H1 (cell line): ENCODE measurements around the gene NME7. TPM values are rescaled to one million over a fixed set of nuclear protein-coding genes. Genes with fewer than 3 reads are reported as not detected.

Experiments used
- CTCF ChIA-PET: fragments of 300-600 bp; sonication (Branson Sonifier 250); formaldehyde crosslinking; loops from one replicate; lab custom pipeline; 2021; ENCODE audit not compliant: partially characterized antibody; lab: Charles Lee
- POLR2A ChIA-PET: fragments of 300-600 bp; sonication (Branson Sonifier 250); formaldehyde crosslinking; loops from one replicate; lab custom pipeline; 2021; ENCODE audit warnings: inconsistent platforms; ENCODE audit not compliant: partially characterized antibody; lab: Charles Lee
- DNase-seq, 2 experiments: peaks; one replicate each; pipeline versions ENCODE4 v3.0.0 to v3.0.0-alpha.2; 2010 to 2022; ENCODE audit warnings: low spot score in 2 of 2, low read depth in 1 of 2, mixed read lengths in 1 of 2
- FAIRE-seq: peaks from 2 replicates; lab custom pipeline; 2011; peaks lifted over from hg19 to GRCh38; lab: Jason Lieb, UNC
- H2AFZ ChIP-seq: 2 replicates; pipeline ENCODE4 v1.8.1; 2012; ENCODE audit warnings: low read length, inconsistent platforms
- H2AK5ac ChIP-seq: 2 replicates; pipeline ENCODE4 v1.6.1; 2013; ENCODE audit warnings: low read depth, low read length
- H2BK120ac ChIP-seq: replicated peaks from 2 replicates; pipeline ENCODE3; 2013; ENCODE audit warnings: low read depth, low read length, inconsistent platforms
- H2BK12ac ChIP-seq: 2 replicates; pipeline ENCODE4 v1.6.1; 2013; ENCODE audit warnings: low read depth, low read length
- H2BK15ac ChIP-seq: 2 replicates; pipeline ENCODE4 v1.6.1; 2013; ENCODE audit warnings: low read length
- H2BK20ac ChIP-seq: 2 replicates; pipeline ENCODE4 v1.6.1; 2013; ENCODE audit warnings: low read length
- H2BK5ac ChIP-seq: 2 replicates; pipeline ENCODE4 v1.6.1; 2013; ENCODE audit warnings: low read depth, low read length
- H3K14ac ChIP-seq: 2 replicates; pipeline ENCODE4 v1.6.1; 2013; ENCODE audit warnings: inconsistent platforms; ENCODE audit not compliant: insufficient read length
- H3K18ac ChIP-seq: 2 replicates; pipeline ENCODE4 v1.6.1; 2013; ENCODE audit warnings: low read length; ENCODE audit errors: extremely low read depth
- H3K23ac ChIP-seq: 2 replicates; pipeline ENCODE4 v1.6.1; 2013; ENCODE audit warnings: inconsistent platforms; ENCODE audit not compliant: insufficient read length
- H3K23me2 ChIP-seq: 2 replicates; pipeline ENCODE4 v1.6.1; 2013; ENCODE audit warnings: low read depth, low read length
- H3K27ac ChIP-seq: 2 replicates; pipeline ENCODE4 v1.6.1; 2011; ENCODE audit warnings: low read depth, low read length, inconsistent platforms
- H3K27me3 ChIP-seq, 4 experiments: replicated peaks in 1 of 4; 1 replicate in 1 of 4; 2 replicates in 3 of 4; pipeline versions ENCODE4 v1.6.1 to v1.8.1; 2011 to 2013; ENCODE audit warnings: low read length in 3 of 4, mild to moderate bottlenecking in 3 of 4, inconsistent platforms in 2 of 4, mixed read lengths in 2 of 4, moderate library complexity in 1 of 4; ENCODE audit not compliant: control insufficient read depth in 3 of 4, insufficient read depth in 3 of 4; ENCODE audit errors: extremely low read depth in 1 of 4
- H3K36me3 ChIP-seq, 4 experiments: 2 replicates each; pipeline versions ENCODE4 v1.6.1 to v1.8.1; 2011 to 2013; ENCODE audit warnings: mild to moderate bottlenecking in 4 of 4, low read length in 3 of 4, moderate library complexity in 2 of 4, control low read depth in 1 of 4, inconsistent platforms in 1 of 4; ENCODE audit not compliant: insufficient read depth in 4 of 4, control insufficient read depth in 2 of 4
- H3K4ac ChIP-seq: replicated peaks from 2 replicates; pipeline ENCODE3; 2013; ENCODE audit warnings: low read length, low read depth, mixed read lengths, inconsistent platforms; ENCODE audit not compliant: insufficient read length
- H3K4me1 ChIP-seq, 4 experiments: replicated peaks in 1 of 4; 1 replicate in 1 of 4; 2 replicates in 3 of 4; pipeline versions ENCODE4 v1.6.1 to v1.8.1; 2011 to 2013; ENCODE audit warnings: low read length in 3 of 4, inconsistent platforms in 2 of 4, mixed read lengths in 1 of 4; ENCODE audit not compliant: insufficient read depth in 4 of 4, control insufficient read depth in 3 of 4
- H3K4me2 ChIP-seq, 2 experiments: 2 replicates each; pipeline versions ENCODE4 v1.6.1 to v1.8.1; 2011 to 2013; ENCODE audit warnings: low read depth in 2 of 2, low read length in 2 of 2, control low read depth in 1 of 2, inconsistent platforms in 1 of 2, mild to moderate bottlenecking in 1 of 2; ENCODE audit not compliant: insufficient read depth in 1 of 2
- H3K4me3 ChIP-seq, 4 experiments: fragments of 200-600, 300-600 bp in 1 of 4; sonication (generic), shearing (Covaris generic), sonication (Bioruptor Twin) in 1 of 4; 2 replicates each; pipeline versions ENCODE4 v1.5.1 to v1.8.1; 2011 to 2016; ENCODE audit warnings: low read length in 4 of 4, low read depth in 3 of 4, control low read depth in 2 of 4, inconsistent platforms in 2 of 4, mild to moderate bottlenecking in 2 of 4, mixed read lengths in 1 of 4, moderate library complexity in 1 of 4; ENCODE audit not compliant: insufficient read depth in 2 of 4; ENCODE audit errors: extremely low read depth in 1 of 4
- H3K56ac ChIP-seq: replicated peaks from 2 replicates; pipeline ENCODE3; 2013; ENCODE audit warnings: low read depth, mild to moderate bottlenecking, mixed read lengths, low read length, inconsistent platforms; ENCODE audit not compliant: insufficient read length
- H3K79me1 ChIP-seq: 2 replicates; pipeline ENCODE4 v1.6.1; 2013; ENCODE audit warnings: low read depth, low read length, control low read depth
- H3K79me2 ChIP-seq, 2 experiments: 2 replicates each; pipeline versions ENCODE4 v1.6.1 to v1.8.1; 2012 to 2013; ENCODE audit warnings: low read length in 2 of 2, mild to moderate bottlenecking in 2 of 2, inconsistent platforms in 1 of 2; ENCODE audit not compliant: insufficient read depth in 2 of 2, control insufficient read depth in 1 of 2
- H3K9ac ChIP-seq, 4 experiments: replicated peaks in 1 of 4; 1 replicate in 1 of 4; 2 replicates in 3 of 4; pipeline versions ENCODE4 v1.6.1 to v1.8.1; 2011 to 2013; ENCODE audit warnings: low read depth in 3 of 4, low read length in 3 of 4, control low read depth in 2 of 4, mild to moderate bottlenecking in 2 of 4, moderate library complexity in 2 of 4, inconsistent platforms in 1 of 4; ENCODE audit errors: extremely low read depth in 1 of 4
- H3K9me3 ChIP-seq, 2 experiments: 2 replicates each; pipeline versions ENCODE4 v1.6.1 to v1.8.1; 2012 to 2013; ENCODE audit warnings: mild to moderate bottlenecking in 2 of 2, moderate library complexity in 2 of 2, control low read depth in 1 of 2, inconsistent platforms in 1 of 2, low read depth in 1 of 2, low read length in 1 of 2, mixed read lengths in 1 of 2; ENCODE audit not compliant: insufficient read depth in 2 of 2
- H4K20me1 ChIP-seq, 2 experiments: replicated peaks in 1 of 2; 2 replicates each; pipeline versions ENCODE3 to v1.8.1; 2011 to 2013; ENCODE audit warnings: inconsistent platforms in 2 of 2, low read length in 2 of 2, mild to moderate bottlenecking in 1 of 2; ENCODE audit not compliant: insufficient read depth in 2 of 2, control insufficient read depth in 1 of 2
- H4K5ac ChIP-seq: 2 replicates; pipeline ENCODE4 v1.6.1; 2013; ENCODE audit warnings: low read length, low read depth, mixed read lengths, inconsistent platforms; ENCODE audit not compliant: insufficient read length
- H4K8ac ChIP-seq: 2 replicates; pipeline ENCODE4 v1.8.0; 2013; ENCODE audit warnings: mild to moderate bottlenecking, moderate library complexity, low read length, inconsistent platforms; ENCODE audit not compliant: insufficient read depth; ENCODE audit errors: extremely low read depth
- H4K91ac ChIP-seq: replicated peaks from 2 replicates; pipeline ENCODE3; 2013; ENCODE audit warnings: low read length, mixed read lengths, inconsistent platforms; ENCODE audit not compliant: insufficient read length
- BCL11A ChIP-seq, 2 experiments: IDR thresholded peaks; one replicate each; pipeline ENCODE4 v1.6.1; 2011; ENCODE audit warnings: low read depth in 2 of 2, low read length in 2 of 2, mild to moderate bottlenecking in 2 of 2
- BRCA1 ChIP-seq: IDR thresholded peaks from 2 replicates; pipeline ENCODE4 v1.6.1; 2012; ENCODE audit warnings: low read depth, low read length, improper control_type of control experiment
- RXRA ChIP-seq: IDR thresholded peaks from 2 replicates; pipeline ENCODE4 v1.6.1; 2011; ENCODE audit warnings: low read depth, mild to moderate bottlenecking, low read length, moderate library complexity; ENCODE audit not compliant: insufficient read depth
- SIN3A ChIP-seq, 2 experiments: IDR thresholded peaks in 1 of 2; conservative IDR thresholded peaks in 1 of 2; 2 replicates each; pipeline ENCODE4 v1.6.1; 2011 to 2012; ENCODE audit warnings: low read length in 2 of 2, improper control_type of control experiment in 1 of 2, low read depth in 1 of 2, mild to moderate bottlenecking in 1 of 2
- SRF ChIP-seq: IDR thresholded peaks from 2 replicates; pipeline ENCODE4 v1.6.1; 2011; ENCODE audit warnings: mild to moderate bottlenecking, low read depth, low read length, moderate library complexity
- WGBS, 2 experiments: shearing (Covaris generic) in 1 of 2; methylation state at CpG; one replicate each; pipeline versions ENCODE4 v1.1.6 to v1.1.7; 2013 to 2015; ENCODE audit warnings: low lambda C conversion rate in 2 of 2, mixed read lengths in 2 of 2, inconsistent platforms in 1 of 2, low coverage in 1 of 2, missing lambda C conversion rate in 1 of 2; ENCODE audit not compliant: insufficient replicate concordance in 2 of 2, insufficient coverage in 1 of 2, insufficient read length in 1 of 2; ENCODE audit errors: extremely low coverage in 1 of 2, missing lambda C conversion rate in 1 of 2; 5-methylcytosine and 5-hydroxymethylcytosine counted together
- polyA plus RNA-seq, 7 experiments: library from polyadenylated mRNA; depleted of rRNA in 3 of 7; stranded (reverse) in 5 of 7; unstranded in 2 of 7; fragments of >200 nt in 5 of 7; fragments of 200-250 nt in 2 of 7; gene quantifications; 1 replicate in 5 of 7; 2 replicates in 1 of 7; 4 replicates in 1 of 7; pipeline versions ENCODE4 v1.2.1 to v1.2.3, GENCODE V29; 2011 to 2013; ENCODE audit warnings: missing spikeins in 2 of 7, mixed read lengths in 2 of 7
- total RNA-seq: library from RNA; stranded (reverse); fragmentation: NEBNext Ultra II Directional; extraction: Animal tissue kit (Norgen Biotek cat#: 25700); gene quantifications from 2 replicates; pipeline ENCODE4 v1.2.1, GENCODE V29; 2021

NME7 gene
- total and polyA plus RNA-seq, 2 of the 8 experiments (the other 6 are each of a cell fraction or from before 2014, with no cell fraction given) = 11.6 to 28.5 TPM

DNA sequence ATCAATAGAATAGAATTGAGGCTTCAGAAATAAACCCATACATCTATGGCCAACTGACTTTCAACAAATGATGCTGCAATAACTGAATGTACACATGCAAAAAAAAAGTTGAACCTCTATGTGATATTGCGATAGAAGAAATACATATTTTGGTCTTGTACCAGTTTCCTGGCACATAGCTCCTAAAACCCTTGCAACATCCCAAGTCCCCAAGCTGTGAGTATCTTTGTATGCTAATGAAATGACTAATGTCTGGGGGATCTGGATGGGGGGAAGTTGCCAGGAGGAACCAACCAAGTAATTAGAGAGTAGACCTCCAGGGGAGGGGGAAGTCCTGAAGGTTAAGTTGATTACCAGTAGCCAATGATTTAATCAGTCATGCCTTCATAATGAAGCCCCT, 24.8 kb upstream of the NME7 start:
- Histone ChIP-seq H3K23me2 (no peaks in the 10 kb centered on the region), H3K4me2 (no peak overlapping the region), H3K4me3 (no peak overlapping the region), H2AK5ac (no peak overlapping the region), H4K20me1 (no peaks in the 10 kb centered on the region), H3K9me3 (no peaks in the 10 kb centered on the region), H4K91ac (no peak overlapping the region), H2BK120ac (no peak overlapping the region), H3K23ac (no peak overlapping the region), H4K5ac (no peak overlapping the region), H3K36me3 (peaks cover 0 to 8% (median 4%) of the 10 kb centered on the region in 4 experiments; a peak in 4 of 8 replicates), H2BK20ac (no peak overlapping the region), H3K4me1 (no peaks in the 10 kb centered on the region), H3K27ac (no peak overlapping the region), H2BK5ac (no peak overlapping the region), H3K9ac (no peak overlapping the region), H3K27me3 (no peaks in the 10 kb centered on the region), H3K79me1 (no peaks in the 10 kb centered on the region), H3K18ac (no peak overlapping the region), H3K79me2 (no peaks in the 10 kb centered on the region), H2BK15ac (no peak overlapping the region), H3K4ac (no peak overlapping the region), H4K8ac (no peak overlapping the region), H2BK12ac (no peak overlapping the region), H2AFZ (no peak overlapping the region), H3K56ac (no peak overlapping the region), H3K14ac (no peak overlapping the region)
- CTCF ChIA-PET = no interaction called here
- DNase-seq (no peak), FAIRE-seq (no peak)
- WGBS, 2 experiments = 100% methylated on average over 1 of the region's 1 CpG; no CpG with 5 or more reads in 1 of the 2 experiments
- POLR2A ChIA-PET = no interaction called here
- TF ChIP-seq SRF (no peak), RXRA (no peak), SIN3A (conservative IDR thresholded peaks at IDR 0.05 in 1 of 2, IDR thresholded peaks at IDR 0.05 in 1 of 2; ENCODE audit: low read depth in 1 of 2, low read length in 2 of 2) (no peak), BRCA1 (no peak), BCL11A (IDR thresholded peaks at IDR 0.05; ENCODE audit: low read depth in 2 of 2, low read length in 2 of 2) (no peak)
